ENCODE measurements around the gene GABRA1. TPM values are rescaled to one million over a fixed set of nuclear protein-coding genes. Genes with fewer than 3 reads are reported as not detected.

GABRA1 gene
- total RNA-seq, 1 donor from 2014 or later = not detected

DNA sequence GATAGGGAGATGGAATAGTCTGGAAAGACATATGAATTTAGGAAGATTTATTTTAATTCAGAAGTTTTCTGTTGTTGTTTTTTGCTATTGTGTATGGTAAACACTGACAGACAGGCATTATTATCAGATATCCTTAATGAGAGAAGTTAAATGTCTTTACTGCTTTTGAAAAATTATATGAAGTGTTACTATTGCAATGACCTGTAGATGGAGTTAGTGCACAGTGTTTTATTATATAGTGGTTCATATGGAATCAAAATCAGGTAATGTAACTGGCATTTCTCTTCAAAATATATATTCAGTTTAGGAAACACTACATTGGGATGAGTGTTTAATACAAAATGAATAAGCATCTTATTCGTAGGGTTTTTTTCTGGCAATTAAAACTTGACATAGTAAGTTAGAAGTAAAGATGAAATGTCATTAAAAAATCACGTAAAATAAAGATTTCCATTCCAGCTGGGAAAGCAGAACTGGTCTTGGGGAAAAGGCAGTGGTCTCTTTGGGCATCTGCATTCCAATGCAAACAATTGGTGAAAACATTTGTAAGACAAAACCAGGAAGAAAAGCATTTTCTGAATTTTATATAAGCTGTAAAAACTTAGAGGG is 3.9 kb downstream of the GABRA1 start:
- H3K27me3 Mint-ChIP-seq (ENCODE audit: insufficient read depth, low read depth) = peaks cover 28% of the 10 kb centered on the region
- no peaks in the 10 kb centered on the region for H3K9me3 Mint-ChIP-seq
- Histone ChIP-seq H3K27me3 (peaks cover 42% of the 10 kb centered on the region), H3K4me3 (no peak overlapping the region), H3K79me2 (ENCODE audit: low read depth) (no peaks in the 10 kb centered on the region), H3K9ac (no peak overlapping the region), H3K36me3 (no peaks in the 10 kb centered on the region), H2AFZ (replicated peaks) (no peak overlapping the region), H3K27ac (no peak overlapping the region), H4K20me1 (ENCODE audit: low read depth) (peaks cover 8% of the 10 kb centered on the region), H3K9me3 (ENCODE audit: low read depth) (no peaks in the 10 kb centered on the region), H3K4me2 (no peak overlapping the region), H3F3A (ENCODE audit: low read depth) (no peaks in the 10 kb centered on the region), H3K4me1 (peaks cover 11% of the 10 kb centered on the region)
- H3K4me1 Mint-ChIP-seq = peaks cover 20% of the 10 kb centered on the region
- no peak overlapping the region for H3K27ac Mint-ChIP-seq
- no peak for DNase-seq (ENCODE audit: low spot score)
- no peaks in the 10 kb centered on the region for H3K36me3 Mint-ChIP-seq
- TF ChIP-seq, protein P1, sequence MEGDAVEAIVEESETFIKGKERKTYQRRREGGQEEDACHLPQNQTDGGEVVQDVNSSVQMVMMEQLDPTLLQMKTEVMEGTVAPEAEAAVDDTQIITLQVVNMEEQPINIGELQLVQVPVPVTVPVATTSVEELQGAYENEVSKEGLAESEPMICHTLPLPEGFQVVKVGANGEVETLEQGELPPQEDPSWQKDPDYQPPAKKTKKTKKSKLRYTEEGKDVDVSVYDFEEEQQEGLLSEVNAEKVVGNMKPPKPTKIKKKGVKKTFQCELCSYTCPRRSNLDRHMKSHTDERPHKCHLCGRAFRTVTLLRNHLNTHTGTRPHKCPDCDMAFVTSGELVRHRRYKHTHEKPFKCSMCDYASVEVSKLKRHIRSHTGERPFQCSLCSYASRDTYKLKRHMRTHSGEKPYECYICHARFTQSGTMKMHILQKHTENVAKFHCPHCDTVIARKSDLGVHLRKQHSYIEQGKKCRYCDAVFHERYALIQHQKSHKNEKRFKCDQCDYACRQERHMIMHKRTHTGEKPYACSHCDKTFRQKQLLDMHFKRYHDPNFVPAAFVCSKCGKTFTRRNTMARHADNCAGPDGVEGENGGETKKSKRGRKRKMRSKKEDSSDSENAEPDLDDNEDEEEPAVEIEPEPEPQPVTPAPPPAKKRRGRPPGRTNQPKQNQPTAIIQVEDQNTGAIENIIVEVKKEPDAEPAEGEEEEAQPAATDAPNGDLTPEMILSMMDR (IDR thresholded peaks at IDR 0.05) = peak; percentile 44
- no peak for TF ChIP-seq EZH2phosphoT487 (IDR thresholded peaks at IDR 0.05)
- H3K4me3 Mint-ChIP-seq = no peak overlapping the region

DNA sequence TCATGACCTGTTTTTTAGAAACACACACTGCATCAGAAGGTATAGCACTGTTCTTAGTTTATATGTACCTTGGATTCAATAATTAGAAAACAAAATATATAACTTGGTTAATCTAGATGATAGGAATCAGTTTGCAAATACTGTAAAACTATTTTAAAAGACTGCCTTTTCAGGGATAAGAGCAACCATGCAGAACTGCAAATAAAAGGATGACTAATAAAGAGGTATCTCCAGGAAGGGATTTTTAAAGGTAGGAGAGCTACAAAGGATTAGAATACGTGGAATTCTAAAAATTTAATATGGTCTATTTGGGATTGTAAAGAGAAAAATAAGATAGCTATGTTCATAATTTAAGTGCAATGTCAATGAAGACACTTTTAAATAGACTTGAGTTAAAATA is 9.4 kb downstream of the GABRA1 start:
- H3K27me3 Mint-ChIP-seq (ENCODE audit: insufficient read depth, low read depth) = no peaks in the 10 kb centered on the region

DNA sequence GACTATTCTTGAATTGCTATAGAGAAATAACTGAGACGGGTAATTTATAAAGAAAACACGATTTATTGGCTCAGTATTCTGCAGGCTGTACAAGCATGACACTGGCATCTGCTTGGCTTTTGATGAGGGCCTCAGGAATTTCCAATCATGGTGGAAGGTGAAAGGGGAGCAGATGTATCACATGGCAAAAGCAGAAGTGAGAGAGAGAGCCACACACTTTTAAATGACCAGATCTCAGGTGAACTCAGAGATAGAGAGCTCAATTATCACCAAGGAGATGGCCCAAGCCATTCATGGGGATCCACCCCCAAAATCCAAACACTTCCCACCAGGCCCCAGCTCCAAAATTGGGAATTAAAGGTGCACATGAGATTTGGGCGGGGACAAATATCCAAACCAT is 15.3 kb downstream of the GABRA1 start:
- H3K4me3 Mint-ChIP-seq = no peak overlapping the region
- no peaks in the 10 kb centered on the region for H3K9me3 Mint-ChIP-seq
- H3K36me3 Mint-ChIP-seq = no peaks in the 10 kb centered on the region
- no peaks in the 10 kb centered on the region for H3K4me1 Mint-ChIP-seq
- H3F3A ChIP-seq (ENCODE audit: low read depth) = no peaks in the 10 kb centered on the region
- H3K27ac ChIP-seq = no peak overlapping the region
- no peaks in the 10 kb centered on the region for H3K9me3 ChIP-seq (ENCODE audit: low read depth)
- TF ChIP-seq EZH2 (IDR thresholded peaks at IDR 0.05) (no peak), EZH2phosphoT487 (IDR thresholded peaks at IDR 0.05) (no peak)
- TF ChIP-seq, protein P1 (IDR thresholded peaks at IDR 0.05) = no peak
- no peak for DNase-seq (ENCODE audit: low spot score)
- H3K9ac ChIP-seq = no peak overlapping the region
- no peak overlapping the region for H3K4me3 ChIP-seq
- H3K36me3 ChIP-seq = no peaks in the 10 kb centered on the region
- H3K27me3 ChIP-seq = no peaks in the 10 kb centered on the region
- no peak overlapping the region for H2AFZ ChIP-seq (replicated peaks)
- H3K4me1 ChIP-seq = no peaks in the 10 kb centered on the region
- H3K27me3 Mint-ChIP-seq (ENCODE audit: insufficient read depth, low read depth) = no peaks in the 10 kb centered on the region
- H3K79me2 ChIP-seq (ENCODE audit: low read depth) = no peaks in the 10 kb centered on the region
- no peak overlapping the region for H3K27ac Mint-ChIP-seq
- no peaks in the 10 kb centered on the region for H4K20me1 ChIP-seq (ENCODE audit: low read depth)
- H3K4me2 ChIP-seq = no peak overlapping the region

More for the DNA sequence above, 9.4 kb downstream of the GABRA1 start:
- H3K4me3 ChIP-seq = no peak overlapping the region
- no peak overlapping the region for H2AFZ ChIP-seq (replicated peaks)
- no peaks in the 10 kb centered on the region for H3K36me3 ChIP-seq
- no peak overlapping the region for H3K9ac ChIP-seq
- H3K4me1 Mint-ChIP-seq = no peaks in the 10 kb centered on the region
- H3K9me3 ChIP-seq (ENCODE audit: low read depth) = no peaks in the 10 kb centered on the region
- no peaks in the 10 kb centered on the region for H3K9me3 Mint-ChIP-seq
- no peak overlapping the region for H3K4me2 ChIP-seq
- H4K20me1 ChIP-seq (ENCODE audit: low read depth) = no peaks in the 10 kb centered on the region
- no peaks in the 10 kb centered on the region for H3K36me3 Mint-ChIP-seq
- DNase-seq (ENCODE audit: low spot score) = no peak
- H3F3A ChIP-seq (ENCODE audit: low read depth) = no peaks in the 10 kb centered on the region
- no peaks in the 10 kb centered on the region for H3K79me2 ChIP-seq (ENCODE audit: low read depth)
- TF ChIP-seq, protein P1 (IDR thresholded peaks at IDR 0.05) = no peak
- TF ChIP-seq EZH2 (IDR thresholded peaks at IDR 0.05) = no peak
- no peak for TF ChIP-seq EZH2phosphoT487 (IDR thresholded peaks at IDR 0.05)
- H3K27ac ChIP-seq = no peak overlapping the region
- H3K4me1 ChIP-seq = no peaks in the 10 kb centered on the region
- H3K27ac Mint-ChIP-seq = no peak overlapping the region
- H3K4me3 Mint-ChIP-seq = no peak overlapping the region
- H3K27me3 ChIP-seq = no peaks in the 10 kb centered on the region

Data from neural progenitor cell (in vitro differentiated cells).